Eye (tissue), 1 donor: ENCODE results near the gene DOCK6.

Source experiments
- DNase-seq: peaks from one replicate; pipeline ENCODE4 v3.0.0-alpha.2; 2015

The DOCK6 gene, protein sequence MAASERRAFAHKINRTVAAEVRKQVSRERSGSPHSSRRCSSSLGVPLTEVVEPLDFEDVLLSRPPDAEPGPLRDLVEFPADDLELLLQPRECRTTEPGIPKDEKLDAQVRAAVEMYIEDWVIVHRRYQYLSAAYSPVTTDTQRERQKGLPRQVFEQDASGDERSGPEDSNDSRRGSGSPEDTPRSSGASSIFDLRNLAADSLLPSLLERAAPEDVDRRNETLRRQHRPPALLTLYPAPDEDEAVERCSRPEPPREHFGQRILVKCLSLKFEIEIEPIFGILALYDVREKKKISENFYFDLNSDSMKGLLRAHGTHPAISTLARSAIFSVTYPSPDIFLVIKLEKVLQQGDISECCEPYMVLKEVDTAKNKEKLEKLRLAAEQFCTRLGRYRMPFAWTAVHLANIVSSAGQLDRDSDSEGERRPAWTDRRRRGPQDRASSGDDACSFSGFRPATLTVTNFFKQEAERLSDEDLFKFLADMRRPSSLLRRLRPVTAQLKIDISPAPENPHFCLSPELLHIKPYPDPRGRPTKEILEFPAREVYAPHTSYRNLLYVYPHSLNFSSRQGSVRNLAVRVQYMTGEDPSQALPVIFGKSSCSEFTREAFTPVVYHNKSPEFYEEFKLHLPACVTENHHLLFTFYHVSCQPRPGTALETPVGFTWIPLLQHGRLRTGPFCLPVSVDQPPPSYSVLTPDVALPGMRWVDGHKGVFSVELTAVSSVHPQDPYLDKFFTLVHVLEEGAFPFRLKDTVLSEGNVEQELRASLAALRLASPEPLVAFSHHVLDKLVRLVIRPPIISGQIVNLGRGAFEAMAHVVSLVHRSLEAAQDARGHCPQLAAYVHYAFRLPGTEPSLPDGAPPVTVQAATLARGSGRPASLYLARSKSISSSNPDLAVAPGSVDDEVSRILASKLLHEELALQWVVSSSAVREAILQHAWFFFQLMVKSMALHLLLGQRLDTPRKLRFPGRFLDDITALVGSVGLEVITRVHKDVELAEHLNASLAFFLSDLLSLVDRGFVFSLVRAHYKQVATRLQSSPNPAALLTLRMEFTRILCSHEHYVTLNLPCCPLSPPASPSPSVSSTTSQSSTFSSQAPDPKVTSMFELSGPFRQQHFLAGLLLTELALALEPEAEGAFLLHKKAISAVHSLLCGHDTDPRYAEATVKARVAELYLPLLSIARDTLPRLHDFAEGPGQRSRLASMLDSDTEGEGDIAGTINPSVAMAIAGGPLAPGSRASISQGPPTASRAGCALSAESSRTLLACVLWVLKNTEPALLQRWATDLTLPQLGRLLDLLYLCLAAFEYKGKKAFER (N-terminal part only)

DNA sequence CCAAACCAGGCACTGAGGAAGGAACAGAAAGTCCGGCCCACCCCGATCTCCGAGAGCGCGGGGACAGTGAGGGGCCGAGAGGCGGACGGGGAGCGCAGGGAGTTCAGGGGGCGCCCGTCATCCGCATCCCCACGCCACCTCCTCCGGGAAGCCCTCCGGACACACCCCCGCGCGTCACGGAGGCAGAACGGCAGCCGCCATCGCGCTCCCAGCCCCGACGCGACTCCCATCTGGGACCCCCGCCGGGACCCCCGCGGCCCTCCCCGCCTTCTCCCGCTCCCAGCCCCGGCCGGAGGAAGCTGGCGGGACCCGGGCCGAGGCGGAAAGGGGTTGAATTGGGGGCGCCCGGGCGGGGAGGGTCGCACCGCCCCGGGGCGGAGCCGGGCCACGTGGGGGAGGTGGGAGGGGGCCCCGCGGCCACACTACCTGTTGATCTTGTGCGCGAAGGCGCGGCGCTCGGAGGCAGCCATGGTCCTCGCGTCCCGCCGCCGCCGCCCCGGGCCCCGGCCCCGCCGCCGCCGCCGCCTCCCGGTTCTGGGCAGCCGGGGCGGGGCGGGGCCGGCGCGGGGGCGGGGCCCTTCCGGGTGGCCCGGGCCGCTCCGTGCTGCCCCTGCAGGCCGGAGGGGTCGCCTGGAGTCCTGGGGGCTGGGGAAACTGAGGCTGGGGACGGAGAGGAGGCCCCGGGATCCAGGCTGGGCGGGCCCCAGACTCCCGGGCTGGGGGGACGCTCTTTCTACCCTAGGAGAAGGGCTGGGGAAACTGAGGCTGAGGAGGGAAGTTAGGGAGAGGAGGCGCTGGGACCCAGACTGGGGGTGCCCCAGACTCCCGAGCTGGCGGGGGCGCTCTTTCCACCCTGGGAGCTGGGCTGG, at the start of gene DOCK6:
TSS of gene DOCK6 (minus strand) at position 554 of the 869 bp plus-strand sequence. CDS start at position 470, 84 bp downstream.
- DNase-seq = no peak

DNA sequence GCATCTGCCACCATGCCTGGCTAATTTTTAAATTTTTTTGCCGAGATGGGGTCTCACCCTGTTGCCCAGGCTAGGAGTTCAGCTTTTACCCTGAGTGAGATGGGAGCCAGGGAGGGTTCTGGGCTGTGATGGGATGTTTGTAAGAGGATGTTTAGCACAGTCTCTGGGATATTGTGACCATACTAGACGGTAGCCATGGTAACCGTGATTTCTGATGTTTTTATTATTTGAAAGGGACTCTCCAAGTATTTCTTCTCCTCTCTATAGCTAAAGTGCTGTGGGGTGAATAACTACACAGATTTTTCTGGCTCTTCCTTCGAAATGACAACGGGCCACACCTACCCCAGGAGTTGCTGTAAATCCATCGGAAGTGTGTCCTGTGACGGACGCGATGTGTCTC, 44.0 kb upstream of the DOCK6 start:
- DNase-seq = no peak

DNA sequence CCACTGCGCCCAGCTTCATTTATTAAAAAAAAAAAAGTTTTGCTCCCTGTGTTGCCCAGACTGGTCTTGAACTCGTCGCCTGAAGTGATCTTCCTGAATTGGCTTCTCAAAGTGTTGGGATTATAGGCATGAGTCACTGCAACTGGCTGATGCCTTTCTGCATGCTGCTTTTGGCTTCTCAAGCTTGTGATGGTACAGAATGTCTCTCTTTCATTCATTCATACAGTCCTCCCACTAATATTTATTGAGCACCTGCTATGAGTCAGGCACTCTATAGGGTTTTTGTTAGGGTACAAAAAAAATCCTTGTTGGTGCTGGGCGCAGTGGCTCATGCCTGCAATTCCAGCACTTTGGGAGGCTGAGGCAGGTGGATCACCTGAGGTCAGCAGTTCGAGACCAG, 42.6 kb upstream of the DOCK6 start:
- DNase-seq = no peak

DNA sequence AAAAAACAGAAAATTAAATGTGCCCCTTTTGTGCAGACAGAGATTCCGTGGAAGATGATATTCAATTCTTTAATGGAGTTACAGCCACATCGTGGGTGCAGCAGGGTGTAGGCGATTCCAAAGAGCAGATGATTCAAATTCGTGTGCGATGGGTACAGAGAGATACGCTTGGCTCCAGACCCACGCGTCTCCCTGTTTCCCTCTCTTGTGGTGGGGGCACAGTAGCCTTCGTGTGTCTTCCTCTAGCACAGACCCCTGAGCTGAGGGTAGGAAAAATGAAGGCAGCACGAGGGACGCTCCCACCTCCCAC, 38.4 kb upstream of the DOCK6 start:
- DNase-seq = no peak

DNA sequence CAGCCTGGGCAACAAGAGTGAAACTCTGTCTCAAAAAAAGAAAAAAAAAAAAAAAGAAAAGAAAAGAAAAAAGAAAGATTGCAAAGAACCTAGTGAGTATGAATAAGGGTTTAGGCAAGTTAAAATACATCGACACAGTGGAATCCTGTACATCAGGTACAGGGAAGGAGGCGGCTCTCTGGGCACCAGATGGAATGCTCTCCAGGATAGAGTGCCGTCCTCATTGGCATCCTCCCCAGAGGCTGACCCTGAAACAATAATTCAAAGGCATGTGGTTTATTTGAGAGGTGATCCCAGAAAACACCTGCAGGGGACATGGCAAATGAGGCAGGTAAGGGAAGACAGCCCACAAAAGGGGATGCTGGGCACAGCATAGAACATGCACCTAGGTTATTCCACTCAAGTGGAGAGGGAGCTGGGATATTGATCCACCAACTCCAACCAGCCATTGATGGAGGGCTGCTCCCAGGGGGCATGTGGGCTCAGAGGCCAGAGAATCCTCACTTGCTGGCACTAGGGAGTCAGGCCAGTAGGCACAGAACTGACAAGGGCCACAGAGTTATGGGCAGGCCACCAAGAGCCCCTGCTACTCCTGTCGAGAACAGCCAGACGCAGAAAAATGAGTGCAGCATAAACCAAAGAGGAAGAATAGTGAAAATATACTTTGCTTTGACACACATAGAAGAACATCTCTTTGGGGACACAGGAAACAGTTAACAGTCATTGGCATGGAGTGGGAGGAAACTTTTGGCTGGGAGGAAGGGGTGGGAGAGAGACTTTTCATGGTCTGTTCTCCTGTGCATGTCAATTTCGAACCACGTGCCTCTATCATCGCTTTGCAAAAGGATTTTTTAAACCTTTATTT, 37.9 kb upstream of the DOCK6 start:
- DNase-seq = no peak

DNA sequence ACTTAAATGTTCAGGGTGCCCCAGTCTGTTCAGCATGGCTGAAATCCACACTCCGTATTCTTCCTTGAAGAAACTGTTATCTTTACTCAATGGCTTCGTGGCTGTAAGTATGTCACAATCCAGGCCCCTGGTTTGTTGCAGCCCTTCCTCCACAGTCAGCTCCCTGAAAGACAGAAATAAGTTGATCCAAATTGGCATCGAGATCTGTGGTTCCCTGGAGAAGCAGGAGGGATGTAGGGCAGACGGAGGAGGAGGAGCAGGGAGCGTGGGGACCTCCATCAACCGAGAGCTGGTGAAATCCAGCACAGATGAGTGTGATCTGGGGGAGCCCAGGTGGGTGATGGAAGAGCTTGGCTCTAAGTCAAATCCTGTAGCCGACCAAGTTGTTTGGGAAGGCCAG, 33.9 kb upstream of the DOCK6 start:
- no peak for DNase-seq

DNA sequence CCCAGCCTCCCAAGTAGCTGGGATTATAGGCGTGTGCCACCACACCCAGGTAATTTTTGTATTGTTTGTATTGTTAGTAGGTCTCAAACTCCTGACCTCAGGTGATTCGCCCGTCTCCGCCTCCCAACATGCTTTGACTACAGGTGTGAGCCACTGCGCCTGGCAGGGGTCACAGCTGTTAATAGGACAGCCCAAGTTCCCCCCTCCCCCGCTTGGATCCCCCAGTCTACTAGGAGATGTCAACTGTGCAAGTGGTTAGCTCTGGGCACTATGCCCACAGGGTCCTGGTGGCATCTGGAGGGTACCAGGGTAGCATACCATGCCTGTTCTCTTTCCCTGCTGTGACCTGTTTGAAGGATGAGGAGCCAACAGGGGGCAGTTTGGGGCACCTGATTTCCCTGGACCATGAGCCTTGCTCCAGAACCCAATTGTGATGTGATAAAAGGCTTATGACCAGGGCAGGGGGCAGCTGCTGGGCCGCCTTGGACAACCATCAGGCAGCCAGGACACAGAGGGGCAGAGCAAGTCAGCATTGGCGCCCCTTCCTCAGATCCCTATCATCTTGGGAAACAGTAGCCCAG, 33.4 kb upstream of the DOCK6 start, which contains the start of gene TSPAN16:
TSS of gene TSPAN16 (plus strand) at position 496 of the 581 bp plus-strand sequence. CDS start 138 bp downstream, outside the sequence.
- DNase-seq = no peak

DNA sequence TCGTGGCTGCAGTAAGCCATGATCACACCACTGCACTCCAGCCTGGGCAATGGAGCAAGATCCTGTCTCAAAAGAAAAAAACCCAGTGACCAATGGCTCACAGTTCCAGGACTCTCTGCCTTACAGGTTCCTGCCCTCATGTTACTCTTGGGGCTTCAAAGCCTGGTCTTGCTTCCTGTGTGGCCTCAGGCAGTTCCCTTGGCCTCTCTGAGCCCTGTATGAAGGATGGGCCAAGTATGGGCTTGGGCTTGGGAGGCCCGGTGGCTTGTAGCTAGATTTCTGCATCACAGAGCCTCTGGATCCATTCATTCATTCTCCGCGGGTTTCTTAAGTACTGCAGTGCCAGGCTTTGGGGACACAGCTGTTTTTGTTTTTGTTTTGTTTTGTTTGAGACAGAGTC, 32.9 kb upstream of the DOCK6 start:
- no peak for DNase-seq

DNA sequence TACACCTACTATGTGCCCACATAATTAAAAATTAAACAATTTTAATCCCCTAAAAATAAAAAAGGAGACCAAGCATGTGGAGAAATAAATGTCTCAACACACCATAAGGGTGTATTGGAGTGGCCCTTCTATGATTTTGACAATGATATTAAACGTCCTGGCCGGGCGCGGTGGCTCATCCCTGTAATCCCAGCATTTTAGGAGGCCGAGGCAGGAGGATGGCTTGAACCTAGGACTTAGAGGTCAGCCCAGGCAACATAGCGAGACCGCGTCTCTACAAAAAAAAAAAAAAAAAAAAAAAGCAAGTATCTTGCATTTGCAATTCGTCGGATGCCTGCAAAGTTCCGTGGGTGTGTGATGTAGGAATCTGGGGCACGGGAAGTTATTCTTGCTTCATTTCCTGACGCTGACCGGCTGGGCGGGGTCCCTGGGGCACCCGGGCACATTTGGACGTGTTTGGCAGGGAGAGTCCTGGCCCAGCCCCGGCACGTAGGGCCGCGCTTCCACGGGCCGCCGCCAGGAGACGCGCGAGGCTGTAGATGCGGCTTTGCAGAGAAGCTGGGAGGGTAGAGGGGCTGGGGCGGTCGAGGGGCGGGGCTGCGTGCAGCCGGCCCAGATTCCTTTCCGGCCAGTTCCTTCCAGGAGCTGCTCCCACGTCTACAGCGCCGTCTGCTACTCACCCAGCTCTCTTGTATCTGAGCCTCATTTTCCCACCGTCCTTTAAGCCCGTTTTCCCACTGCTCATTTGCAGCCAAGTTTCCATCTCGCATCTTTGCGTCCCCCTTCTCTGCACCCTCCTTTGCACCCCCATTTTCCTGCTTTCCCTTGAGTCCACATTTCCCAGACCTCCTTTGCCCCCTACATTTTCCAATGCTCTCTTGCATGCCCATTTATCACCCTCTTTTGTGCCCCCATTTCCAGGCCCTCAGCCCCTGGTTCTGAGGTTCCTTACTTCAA, 31.4 kb upstream of the DOCK6 start:
- DNase-seq = peak; percentile 96

DNA sequence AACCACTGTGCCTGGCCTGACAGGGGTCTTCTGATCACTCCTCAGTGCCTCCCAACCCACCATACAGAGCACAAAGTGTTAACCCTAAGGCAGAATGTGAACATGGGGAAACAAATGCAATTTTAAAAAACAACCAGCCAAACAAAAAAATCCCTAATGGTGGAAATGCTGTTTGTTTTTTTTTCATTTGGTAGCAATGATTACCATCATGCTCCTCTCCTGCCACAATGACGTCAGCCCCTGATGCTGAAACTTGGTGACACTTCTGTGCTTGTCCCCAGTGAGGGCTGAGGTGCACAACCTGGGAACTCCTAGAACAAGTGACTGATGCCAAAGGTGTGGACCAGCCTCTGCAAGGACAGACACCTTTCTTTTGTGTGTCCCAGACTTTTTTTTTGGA, 29.7 kb upstream of the DOCK6 start:
- no peak for DNase-seq

DNA sequence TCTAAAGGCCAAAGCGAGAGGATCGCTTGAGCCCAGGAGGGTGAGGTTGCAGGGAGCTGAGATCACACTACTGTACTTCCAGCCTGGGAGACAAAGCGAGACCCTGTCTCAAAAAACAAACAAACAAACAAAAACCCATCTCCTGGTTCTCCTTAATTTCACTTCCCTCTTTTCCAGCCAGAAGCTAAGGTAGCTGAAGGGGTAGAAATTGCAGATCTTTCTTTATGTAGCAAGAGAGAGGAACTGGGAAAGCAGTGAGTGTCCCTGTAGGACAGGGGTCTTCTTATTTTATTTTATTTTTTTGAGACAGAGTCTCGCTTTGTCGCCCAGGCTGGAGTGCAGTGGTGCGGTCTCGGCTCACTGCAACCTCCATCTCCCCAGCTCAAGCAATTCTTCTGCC, 29.1 kb upstream of the DOCK6 start:
- DNase-seq = no peak

DNA sequence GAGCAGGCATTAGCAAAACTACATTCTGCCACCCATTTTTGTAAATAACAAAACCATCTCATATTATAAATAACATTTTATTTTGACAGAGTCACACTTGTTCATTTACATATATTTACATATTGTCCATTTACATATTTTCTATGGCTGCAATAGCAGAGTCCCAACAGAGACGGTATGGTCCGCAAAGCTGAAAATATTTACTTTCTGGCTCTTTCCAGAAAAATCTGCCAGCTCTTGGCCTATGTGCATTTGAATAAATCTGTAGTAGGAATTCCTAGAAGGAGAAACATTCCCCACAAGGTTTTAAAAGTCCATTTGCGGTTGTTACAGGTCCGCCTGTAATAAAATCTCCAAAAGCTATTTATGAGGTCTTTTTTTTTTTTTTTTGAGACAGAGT, 27.9 kb upstream of the DOCK6 start:
- DNase-seq = no peak

DNA sequence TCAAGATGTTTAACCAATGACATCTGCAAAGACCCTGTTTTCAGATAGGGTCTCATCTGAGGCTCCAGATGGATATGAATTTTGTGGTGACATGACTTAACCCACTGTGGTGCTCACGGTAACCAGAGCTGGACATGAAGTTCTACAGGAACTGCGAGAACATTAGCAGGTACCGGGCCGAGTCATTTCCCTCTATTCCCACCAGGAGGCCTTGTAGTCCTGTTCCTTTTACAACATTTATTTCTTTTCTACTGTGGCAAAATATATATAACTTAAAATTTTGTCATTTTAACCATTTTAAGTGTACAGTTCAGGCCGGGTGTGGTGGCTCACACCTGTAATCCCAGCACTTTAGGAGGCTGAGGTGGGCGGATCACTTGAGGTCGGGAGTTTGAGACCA, 26.0 kb upstream of the DOCK6 start:
- DNase-seq = no peak

DNA sequence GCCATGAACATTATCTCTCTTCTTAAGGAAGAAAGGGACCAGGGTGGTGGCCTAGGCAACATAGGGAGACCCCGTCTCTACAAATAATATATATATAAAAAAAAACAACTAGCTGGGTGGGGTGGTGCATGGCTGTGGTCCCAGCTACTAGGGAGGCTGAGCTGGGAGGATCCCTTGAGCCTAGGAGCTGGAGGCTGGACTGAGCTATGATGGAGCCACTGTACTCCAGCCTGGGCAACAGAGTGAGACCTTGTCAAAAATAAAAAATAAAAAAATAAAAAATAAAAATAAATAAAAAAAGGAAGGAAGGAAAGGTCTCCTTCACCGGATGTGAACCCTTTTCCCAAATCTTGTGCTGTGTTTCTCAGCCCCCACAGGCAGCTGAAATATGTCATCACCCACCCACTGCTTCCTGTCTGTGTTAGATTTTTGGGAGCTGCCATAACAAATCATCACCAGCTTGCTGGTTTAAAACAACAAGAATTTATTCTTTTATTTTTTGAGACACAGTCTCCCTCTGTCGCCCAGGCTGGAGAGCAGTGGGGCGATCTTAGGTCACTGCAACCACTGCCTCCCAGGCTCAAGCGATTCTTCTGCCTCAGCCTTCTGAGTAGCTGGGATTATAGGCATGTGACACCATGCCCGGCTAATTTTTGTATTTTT, 24.1 kb upstream of the DOCK6 start:
- no peak for DNase-seq

DNA sequence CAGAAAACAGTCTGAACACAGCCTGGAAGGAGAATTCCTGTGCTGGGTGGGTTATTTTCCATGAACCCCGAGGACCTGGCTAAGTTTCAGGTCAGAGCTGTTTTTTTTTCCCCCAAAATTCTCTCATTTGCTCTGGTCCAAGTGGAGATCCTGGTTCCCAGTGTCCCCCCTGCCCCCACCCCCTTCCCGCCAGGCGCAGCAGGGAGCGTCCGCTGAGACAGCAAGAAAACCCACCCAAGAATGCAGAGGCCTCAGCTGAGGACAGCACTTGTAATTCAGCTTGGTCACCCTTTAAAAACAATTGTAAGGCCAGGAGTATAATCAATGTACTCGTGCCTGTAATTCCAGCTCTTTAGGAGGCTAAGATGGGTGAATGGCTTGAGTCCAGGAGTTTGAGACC, 22.2 kb upstream of the DOCK6 start:
- DNase-seq = peak; percentile 14

DNA sequence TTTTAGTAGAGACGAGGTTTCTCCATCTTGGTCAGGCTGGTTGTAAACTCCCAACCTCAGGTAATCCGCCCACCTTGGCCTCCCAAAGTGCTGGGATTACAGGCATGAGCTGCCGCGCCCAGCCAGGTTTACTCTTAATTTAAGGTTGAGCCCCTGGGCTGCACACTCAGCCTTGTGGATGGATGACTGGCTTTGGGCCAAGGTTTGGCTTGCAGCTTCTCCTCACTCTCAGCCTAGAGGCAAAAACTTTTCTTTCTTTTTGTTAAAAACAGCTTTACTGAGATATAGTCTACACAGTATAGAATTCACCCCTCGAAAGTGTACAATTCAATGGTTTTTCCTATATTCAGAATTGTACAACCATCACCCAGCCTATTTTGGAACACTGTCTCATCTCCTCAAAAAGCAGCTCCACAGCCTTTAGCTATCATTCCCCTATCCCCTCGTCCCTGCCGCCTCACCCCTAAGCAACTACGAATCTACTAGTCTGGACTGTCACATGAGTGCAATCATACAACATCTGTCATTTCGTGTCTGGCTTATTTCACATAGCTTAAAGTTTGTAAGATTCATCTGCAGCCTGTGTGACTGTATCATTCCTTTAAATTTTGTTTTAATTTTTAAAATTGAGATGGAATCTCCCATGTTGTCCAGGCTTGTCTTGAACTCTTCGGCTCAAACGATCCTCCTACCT, 19.2 kb upstream of the DOCK6 start:
- DNase-seq = no peak

DNA sequence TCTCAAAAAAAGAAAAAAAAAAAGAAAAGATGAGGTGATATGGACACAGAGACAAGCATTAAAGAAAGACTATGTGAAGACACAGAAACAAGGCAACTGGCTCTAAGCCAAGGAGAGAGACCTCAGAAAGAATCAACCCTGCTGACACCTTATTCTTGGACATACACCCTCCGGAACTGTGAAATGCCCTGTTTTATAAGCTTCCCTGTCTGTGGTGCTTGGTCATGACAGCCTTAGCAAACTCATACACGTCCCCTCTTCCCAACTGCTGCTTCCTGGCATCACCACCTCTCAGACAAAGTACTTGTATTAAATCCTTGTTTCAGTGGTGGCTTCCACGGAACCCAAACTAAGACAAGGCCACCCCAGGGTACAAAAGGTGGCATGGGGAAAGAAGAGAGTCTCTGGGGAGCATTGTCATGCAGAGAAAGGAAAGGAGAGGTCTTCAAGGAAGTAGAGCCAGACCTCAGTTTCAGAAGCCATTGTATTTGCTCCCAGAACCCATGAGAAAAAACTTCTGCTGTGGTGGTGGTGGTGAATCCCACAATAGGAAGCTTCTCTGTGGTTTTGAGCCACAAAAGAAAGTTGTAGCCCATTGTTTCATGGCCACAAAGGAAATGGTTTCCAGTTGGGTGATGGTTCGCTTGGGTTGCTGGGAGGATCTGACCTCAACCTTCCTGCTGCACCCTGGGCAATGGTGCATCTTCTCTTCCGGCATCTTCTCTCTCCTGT, 17.3 kb upstream of the DOCK6 start:
- no peak for DNase-seq

DNA sequence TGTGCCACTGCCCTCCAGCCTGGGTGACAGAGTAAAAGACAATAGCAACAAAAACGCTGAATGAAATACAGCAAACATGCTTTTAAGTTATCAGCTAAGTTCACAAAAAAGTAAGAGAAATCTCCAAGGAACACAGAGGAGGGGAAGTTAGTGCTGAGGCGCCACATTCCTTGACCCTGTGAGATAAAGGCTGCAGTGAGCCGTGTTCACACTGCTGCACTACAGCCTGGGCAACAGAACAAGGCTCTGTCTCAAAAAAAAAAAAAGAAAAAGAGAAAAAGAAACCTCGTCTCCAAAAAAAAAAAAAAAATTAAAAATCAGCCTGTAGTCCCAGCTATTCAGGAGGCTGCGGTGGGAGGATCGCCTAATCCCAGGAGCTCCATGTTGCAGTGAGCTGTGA, 16.3 kb upstream of the DOCK6 start:
- DNase-seq = no peak
